ENCODE data around the gene TCFL5. TPM values are rescaled to one million over a fixed set of nuclear protein-coding genes. Genes with fewer than 3 reads are reported as not detected.

The TCFL5 gene
- total RNA-seq, 4 donors from 2014 or later: 2.6 to 6.6 (median 5.0) TPM

DNA sequence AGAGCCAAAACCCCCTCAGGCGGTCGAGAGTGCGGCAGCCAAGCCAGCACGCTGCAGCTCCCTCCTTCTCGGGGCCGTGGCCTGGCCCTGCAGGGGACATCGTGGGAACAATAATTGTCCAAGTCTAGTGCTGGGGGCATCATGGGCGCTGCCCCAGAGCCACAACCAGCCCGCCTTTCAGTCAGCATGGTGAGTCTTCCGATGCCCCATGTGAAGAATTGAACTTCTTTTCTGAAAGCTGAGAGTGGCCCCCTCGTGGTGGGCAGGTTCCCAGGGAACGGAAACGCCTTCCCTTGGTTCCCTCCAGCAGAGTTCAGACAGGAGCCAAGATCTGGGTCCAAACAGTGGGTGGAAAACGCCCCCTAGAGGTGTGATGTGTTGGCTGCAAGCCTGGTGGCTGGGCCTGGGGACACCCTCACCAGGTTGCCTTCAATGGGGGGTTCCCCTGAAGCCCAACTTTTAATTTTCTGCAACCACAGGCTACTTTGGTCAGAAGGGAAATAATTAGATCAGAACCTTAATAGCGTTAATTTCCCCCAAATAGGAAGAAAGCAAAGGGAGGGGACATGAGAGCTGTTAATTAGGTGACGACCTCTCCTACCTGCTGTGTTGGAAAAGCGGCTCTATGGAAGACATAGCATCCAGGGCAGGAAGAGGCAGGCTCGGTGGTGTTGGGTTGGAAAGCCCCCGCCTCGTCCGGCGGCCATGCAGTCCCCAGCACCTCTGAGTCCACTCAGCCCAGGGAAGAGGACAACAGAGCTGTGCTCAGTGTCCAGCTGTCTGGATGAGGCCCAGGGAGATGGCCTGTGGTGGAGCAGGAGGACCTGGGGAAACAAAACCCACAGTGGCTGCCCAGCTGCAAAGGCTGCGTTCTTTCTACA is 70.1 kb downstream of the TCFL5 start:
- Histone ChIP-seq H3K27ac (no peak overlapping the region), H3K27me3 (no peaks in the 10 kb centered on the region), H3K9me3 (no peaks in the 10 kb centered on the region), H3K36me3 (no peaks in the 10 kb centered on the region), H3K4me1 (peaks cover 6 to 10% (median 7%) of the 10 kb centered on the region in 4 donors), H3K4me3 (no peak overlapping the region)
- no peak for TF ChIP-seq POLR2A (IDR thresholded peaks at IDR 0.05)
- TF ChIP-seq, protein P1, sequence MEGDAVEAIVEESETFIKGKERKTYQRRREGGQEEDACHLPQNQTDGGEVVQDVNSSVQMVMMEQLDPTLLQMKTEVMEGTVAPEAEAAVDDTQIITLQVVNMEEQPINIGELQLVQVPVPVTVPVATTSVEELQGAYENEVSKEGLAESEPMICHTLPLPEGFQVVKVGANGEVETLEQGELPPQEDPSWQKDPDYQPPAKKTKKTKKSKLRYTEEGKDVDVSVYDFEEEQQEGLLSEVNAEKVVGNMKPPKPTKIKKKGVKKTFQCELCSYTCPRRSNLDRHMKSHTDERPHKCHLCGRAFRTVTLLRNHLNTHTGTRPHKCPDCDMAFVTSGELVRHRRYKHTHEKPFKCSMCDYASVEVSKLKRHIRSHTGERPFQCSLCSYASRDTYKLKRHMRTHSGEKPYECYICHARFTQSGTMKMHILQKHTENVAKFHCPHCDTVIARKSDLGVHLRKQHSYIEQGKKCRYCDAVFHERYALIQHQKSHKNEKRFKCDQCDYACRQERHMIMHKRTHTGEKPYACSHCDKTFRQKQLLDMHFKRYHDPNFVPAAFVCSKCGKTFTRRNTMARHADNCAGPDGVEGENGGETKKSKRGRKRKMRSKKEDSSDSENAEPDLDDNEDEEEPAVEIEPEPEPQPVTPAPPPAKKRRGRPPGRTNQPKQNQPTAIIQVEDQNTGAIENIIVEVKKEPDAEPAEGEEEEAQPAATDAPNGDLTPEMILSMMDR (IDR thresholded peaks at IDR 0.05): peak; percentile 83 to 94 (median 90)
- peak; percentile 64 to 88 (median 78) for DNase-seq

Small RNA genes lying within 50 kb of the gene (small RNA-seq; reads per million reads assigned to genes)
- gene DPH3P1: 0 reads per million in 2 donors

Other genes with a start within 250 kb of the TCFL5 start
- 10 to 100 TPM in 3 of 4 donors, 1 to 10 TPM in 1; 6.7 to 42.9 (median 28.5) TPM for gene SLCO4A1, start 219.3 kb downstream of the TCFL5 start, total RNA-seq
- under 1 TPM in 1 of 4 donors, not detected in 3; 0.76 TPM for gene NTSR1, start 153.0 kb downstream of the TCFL5 start, total RNA-seq
- 10 to 100 TPM; 11.6 to 15.4 (median 13.3) TPM for gene MRGBP, start 65.3 kb downstream of the TCFL5 start, total RNA-seq
- gene OGFR, start 57.0 kb downstream of the TCFL5 start, total RNA-seq: 10 to 100 TPM; 73.3 to 88.3 (median 76.3) TPM
- 10 to 100 TPM in 1 of 4 donors, 1 to 10 TPM in 3; 3.3 to 19.8 (median 4.1) TPM for gene COL9A3, start 44.8 kb downstream of the TCFL5 start, total RNA-seq
- 100 to 1,000 TPM in 2 of 4 donors, 10 to 100 TPM in 2; 72.5 to 143 (median 105) TPM for gene DIDO1, start 64.7 kb upstream of the TCFL5 start, total RNA-seq
- gene GID8, start 76.3 kb upstream of the TCFL5 start, total RNA-seq: 10 to 100 TPM; 22.3 to 26.5 (median 24.0) TPM
- gene SLC17A9, start 90.9 kb upstream of the TCFL5 start, total RNA-seq: 10 to 100 TPM in 1 of 4 donors, 1 to 10 TPM in 3; 3.8 to 19.0 (median 5.2) TPM
- not detected for gene BHLHE23, start 145.1 kb upstream of the TCFL5 start, total RNA-seq

Measured in Peyer's patch (tissue), 4 donors.